CD1c-positive myeloid dendritic cell (primary cell): ENCODE data around the gene CA7.

Source experiments
- DNase-seq: peaks from one replicate; pipeline ENCODE4 v3.0.0-alpha.2; 2016; ENCODE audit errors: extremely low spot score

CA7 gene

GRCh38 chr16:66844342-66845079 lies at the start of gene CA7:
Gene CA7, plus strand, starts transcription at chr16:66844414. Its CDS starts 74 bp downstream, at chr16:66844488.
- no peak for DNase-seq

DNA sequence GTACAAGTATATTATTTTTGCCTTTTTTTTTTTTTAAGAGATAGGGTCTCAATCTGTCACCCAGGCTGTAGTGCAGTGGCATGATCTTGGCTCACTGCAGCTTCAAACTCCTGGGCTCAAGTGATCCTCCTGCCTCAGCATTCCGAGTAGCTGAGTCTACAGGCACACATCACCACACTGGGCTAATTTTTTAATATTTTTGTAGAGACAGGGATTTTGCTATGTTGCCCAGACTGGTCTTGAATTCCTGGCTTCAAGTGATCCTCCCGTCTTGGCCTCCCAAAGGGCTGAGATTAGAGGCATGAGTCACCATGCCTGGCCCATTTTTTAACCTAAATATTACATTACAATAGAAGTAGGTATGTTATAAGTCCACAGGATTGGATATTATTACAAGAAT lies 46.1 kb upstream of the CA7 start:
- DNase-seq = no peak

DNA sequence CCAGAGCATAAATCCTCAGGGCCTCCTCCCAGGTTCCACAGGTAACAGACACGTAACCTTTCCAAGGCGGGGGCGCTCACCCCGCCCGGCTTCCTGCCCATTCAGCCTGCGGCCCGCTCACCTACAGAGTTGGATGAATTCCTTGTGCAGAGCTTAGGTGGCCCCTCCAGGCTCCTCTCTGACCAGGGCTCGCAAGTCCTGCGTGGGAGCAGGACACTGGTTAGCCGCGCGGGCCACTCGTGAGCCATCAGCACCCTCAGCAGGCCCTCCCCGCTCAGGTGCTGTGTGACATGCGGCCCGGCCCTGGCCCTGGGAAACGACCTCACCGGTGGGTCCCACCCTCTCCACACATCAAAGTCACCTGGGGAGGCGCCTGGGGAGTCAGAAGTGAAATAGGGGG lies 43.4 kb upstream of the CA7 start:
- DNase-seq = no peak

DNA sequence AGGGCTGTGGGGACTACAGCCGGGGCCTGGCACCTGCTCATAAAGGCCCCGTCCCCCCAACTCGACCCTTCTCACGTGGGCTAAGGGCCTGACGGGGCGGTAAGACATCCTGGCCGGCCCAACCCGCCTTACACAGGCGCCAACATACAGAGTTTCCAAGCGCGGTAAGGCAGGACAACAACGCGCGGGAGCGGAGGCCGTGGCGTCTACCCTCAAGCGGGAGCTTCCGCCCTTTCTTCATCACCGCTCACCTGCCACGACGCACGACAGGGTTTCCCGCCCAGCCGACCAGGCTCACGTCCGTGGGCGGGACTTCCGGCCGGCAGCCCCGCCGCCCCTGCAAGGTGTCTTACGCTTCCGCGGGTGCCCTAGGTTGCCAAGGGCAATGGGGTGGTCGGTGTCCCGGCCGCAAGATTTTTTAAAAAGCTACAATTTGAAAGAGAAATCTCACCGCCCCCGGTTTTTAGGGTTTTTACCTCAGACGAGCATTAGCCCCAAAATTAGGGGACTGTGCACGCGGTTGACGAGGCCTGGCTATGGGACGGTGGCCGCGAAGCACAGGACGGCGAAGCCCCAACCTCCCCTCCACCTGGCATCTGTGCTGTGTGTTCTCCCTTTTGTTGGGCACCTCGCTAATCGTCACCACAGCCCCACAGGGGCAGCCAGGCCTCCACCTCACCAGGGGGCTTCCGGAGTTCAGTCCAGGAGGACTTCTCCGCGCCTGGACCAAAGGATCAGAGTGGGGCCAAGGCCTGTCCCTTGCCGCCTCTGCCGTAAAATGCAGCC lies 42.7 kb upstream of the CA7 start, which contains the start of gene TERB1:
Gene TERB1, minus strand, starts transcription at position 265 of the 786 bp plus-strand sequence. CDS start 4,786 bp downstream, outside the sequence.
- DNase-seq = no peak

DNA sequence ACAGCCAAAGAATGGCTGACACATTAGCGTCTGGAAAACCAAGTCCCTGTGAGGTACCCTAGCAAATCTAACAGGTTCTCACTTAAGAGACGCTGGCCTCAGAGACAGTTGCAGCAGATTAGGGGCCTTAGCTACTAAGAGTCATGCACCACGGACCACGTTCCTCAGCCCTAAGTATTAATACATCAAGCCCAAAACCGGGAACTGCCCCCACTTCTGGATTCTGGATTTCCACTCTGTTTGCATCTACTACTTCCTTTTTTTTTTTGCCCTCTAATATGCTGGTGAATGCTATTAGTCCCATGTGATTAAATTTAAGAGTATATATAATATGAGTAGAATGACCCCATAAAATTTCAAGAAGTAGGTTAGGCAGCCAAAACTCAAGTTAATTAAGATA lies 42.1 kb upstream of the CA7 start:
- peak; percentile 23 for DNase-seq

- DNase-seq = no peak
Observed at GRCh38 chr16:66809765-66810164, 34.4 kb upstream of the CA7 start.

DNA sequence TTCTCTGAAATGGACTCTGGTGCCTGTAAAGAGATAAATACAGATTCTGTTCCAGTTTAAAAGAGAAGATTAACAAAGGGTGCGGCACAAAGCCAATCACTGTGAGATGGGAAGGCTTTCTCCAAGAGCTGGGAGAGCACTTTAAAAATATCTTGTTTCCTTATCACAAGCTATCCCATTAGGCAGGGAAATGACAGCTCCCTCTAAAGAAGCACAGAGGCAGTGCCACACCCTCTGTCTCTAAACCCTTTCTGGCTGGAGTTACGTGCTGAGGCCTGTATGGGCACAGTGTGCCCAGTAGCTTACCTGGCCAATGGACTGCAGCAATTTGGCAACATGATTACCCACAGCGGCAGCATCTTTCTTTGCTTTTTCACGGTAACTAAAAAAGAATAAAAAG lies 33.8 kb upstream of the CA7 start:
- no peak for DNase-seq

DNA sequence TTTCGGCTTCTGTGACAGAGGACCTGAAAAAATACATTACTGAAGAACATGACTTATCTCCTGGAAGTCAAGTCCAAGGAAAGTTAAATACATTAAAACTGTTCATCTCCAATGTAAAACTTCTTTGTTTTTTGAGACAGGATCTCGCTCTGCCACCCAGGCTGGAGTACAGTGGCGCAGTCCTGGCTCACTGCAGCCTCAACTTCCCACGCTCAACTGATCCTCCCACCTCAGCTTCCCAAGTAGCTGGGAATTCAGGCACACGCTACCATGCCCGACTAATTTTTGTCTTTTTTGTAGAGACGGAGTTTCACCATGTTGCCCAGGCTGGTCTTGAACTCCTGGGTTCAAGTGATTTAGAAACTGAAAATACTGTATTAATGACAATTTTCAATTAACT lies 33.2 kb upstream of the CA7 start:
- DNase-seq = no peak

DNA sequence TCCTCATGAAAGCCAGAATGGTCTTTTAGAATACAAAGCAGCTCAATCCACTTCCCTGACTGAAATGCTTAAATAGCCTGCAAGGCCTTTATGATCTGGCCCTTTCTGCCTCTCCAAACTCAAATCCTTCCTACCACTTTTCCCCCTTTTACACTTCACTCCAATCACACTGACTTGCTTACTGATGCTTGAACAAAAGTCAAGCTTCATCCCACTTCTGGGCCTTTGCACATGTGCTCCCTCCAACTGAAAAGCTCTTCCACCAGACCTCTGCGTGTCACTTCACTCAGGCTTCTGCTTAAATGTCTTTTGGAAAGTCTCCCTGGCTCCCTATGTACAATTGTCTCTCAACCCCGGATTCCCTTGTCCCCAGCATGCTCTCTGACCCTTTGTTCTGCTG lies 29.5 kb upstream of the CA7 start:
- no peak for DNase-seq

DNA sequence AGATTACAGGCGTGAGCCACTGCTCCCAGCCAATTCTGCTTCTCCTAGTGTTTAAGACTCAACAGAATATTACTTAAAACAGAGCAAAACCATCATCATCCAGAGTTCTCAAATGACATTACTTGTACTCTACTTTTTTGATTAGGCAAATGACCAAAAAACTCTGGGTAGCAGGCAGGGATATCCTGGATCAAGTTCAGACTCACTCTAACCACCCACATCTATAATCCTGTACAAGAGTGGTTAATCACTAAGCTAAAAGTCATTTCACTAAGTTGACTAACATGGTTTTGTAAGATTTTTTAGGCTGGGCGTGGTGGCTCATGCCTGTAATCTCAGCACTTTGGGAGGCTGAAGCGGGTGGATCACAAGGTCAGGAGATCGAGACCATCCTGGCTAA lies 20.2 kb upstream of the CA7 start:
- no peak for DNase-seq

- DNase-seq = peak; percentile 98
Observed at GRCh38 chr16:66830422-66831404, 13.5 kb upstream of the CA7 start, which contains the start of gene NAE1. Gene NAE1, minus strand, starts transcription at chr16:66830976. Its CDS starts 77 bp downstream, at chr16:66830899.

GRCh38 chr16:66832190-66832589 lies 12.0 kb upstream of the CA7 start:
- no peak for DNase-seq

DNA sequence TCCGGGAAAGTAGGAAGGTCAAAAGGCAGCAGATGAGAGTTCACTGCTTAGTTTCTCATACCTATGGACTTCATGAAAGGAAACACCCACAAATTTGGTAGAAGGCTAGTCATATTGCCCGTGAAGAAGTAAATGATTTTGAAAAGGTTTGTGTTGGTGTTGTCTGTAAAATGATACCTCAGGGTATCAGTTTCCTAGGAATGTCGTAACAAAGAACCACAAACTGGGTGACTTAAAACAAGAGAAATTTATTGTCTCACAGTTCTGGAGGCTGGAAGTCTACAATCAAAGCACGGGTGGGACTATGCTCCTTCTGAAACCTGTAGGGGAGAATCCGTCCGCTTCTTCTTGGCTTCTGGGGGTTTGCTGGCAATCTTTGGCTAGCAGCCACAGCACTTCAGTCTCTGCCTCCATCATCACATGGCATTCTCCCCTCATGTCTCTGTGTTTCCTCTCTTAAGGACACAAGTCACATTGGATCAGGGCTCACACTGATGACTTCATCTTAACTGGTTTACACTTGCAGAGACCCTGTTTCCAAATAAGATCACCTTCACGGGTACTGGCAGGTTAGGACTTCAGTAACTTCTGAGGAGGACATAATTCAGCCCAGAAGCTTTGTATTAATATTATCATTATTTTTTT lies 11.4 kb upstream of the CA7 start:
- DNase-seq = no peak

DNA sequence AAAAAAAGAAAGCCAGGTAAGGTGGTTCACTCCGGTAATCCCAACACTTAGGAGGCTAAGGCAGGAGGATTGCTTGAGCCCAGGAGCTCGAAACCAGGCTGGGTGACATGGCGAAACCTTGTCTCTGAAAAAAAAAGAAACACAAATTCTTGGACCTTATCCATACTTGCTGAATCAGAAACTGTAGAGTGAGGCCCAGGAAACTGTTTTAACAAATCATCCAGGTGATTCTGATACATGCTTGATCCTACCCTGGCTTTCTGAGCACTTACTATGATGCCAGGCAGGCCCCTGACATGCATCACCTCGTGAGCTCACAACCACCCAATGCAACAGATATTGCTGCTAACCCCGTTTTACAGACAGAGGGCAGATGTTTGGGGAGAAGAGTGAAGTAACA lies 9.5 kb upstream of the CA7 start:
- no peak for DNase-seq

DNA sequence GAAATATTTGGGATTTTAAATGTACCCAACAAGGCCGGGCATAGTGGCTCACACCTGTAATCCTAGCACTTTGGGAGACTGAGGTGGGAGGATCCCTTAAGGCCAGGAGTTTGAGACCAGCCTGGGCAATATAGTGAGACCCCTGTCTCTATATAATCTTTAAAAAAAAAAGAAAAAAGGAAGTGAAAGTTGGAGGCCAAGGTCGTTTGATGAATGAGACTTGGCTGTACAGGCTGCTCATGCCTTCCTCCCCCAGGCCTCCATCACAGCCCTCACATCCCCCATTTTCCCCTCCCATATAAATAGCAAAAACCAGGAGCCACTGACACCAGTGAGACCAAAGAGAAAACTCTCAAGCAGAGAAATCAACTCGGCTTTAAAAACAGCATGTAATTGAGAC lies 3.3 kb upstream of the CA7 start:
- DNase-seq = no peak

DNA sequence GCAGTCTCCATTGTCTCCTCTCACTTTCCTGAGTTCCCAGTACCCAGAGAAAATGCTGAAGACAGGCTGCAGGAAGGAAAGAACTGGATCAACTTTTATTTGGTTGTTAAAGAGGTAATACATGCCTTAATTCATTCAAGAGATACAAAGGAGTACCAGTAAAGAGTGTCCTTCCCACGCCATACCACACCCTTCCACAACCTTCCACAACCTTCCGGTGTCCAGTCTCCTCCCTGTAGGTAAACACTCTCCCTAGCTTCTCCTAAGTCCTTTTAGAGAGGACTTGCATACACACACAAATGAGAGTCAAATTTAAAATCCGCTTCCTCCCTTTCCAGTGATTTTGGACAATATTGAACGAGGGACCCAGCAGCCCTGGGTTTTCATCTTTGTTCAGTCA lies 2.8 kb upstream of the CA7 start:
- DNase-seq = no peak

DNA sequence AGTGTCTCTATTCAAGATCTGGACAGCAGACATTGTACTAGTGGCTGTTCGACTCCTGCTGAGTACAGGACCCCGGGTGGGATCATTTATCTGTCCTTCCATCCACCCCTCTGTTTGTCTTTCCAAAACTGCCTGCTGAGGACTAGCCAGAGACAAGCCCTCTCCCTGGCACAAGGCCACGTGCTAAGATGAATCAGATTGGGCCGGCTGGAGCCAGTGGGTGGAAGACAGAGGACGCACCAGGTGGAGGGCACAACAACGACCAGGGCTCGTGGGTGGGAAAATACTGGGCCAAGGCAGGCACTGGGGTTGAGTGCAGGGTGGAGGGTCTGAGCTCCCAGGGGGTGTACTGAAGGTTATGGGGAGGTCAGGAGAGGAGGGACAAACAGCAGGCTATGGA lies 1.4 kb upstream of the CA7 start:
- DNase-seq = no peak

DNA sequence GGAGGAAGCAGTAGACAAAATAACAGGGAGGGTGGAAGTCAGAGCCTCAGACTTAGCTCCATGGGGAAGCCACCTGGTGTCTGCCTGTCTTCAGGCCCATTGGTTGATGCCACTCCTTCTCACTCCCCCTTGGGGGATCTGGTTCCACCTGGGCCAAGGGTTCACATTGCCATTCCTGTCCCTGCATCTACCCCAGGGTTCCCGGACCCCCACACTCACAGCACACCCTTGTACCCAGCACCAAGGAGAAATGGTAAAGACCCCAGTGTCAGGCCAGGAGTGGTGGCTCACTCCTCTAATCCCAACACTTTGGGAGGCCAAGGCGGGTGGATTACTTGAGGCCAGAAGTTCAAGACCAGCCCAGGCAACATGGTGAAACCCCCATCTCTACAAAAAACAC lies 1.0 kb upstream of the CA7 start:
- DNase-seq = no peak

- no peak for DNase-seq
Observed at GRCh38 chr16:66844009-66844341, 239 bp upstream of the CA7 start.

- DNase-seq = no peak
Observed at GRCh38 chr16:66845080-66845410, 831 bp downstream of the CA7 start.

DNA sequence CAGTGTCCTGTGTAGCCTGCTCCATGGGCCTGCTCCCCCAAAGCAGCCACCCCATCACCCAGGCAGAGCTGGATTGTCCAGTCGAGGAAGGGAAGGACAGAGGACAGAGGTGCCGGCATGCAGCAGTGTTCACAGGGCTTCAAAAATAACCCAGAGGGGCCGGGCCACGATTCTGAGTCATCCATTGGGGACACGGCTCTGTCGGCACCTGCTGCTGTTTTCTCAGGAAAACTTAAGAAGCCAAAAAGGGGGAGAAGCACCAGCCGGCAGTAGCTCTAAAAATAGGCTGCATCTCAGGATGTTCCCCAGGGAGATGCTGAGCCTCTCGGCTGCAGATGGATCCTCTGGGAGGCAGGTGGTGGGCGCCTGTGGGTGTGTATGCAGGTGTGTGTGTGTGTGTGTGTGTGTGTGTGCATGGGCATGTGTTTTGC lies 1.6 kb downstream of the CA7 start:
- no peak for DNase-seq

DNA sequence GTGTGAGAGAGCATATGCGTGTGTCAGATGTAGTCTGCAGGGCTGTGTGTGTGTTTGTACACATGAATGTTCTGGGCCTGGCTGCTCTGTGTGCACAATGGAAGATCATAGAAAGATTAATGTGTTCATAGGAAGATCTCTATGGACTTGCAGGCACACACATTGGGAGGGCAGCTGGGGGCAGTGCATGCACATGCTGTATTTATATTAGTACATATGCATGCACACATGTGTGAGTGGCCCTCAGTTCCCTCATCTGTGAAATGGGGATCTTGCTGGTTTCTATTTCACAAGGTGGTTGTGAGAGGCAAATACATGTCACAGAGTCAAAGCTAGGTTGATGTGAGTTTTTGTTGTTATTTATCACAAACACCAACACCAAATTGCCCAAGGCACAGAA lies 2.1 kb downstream of the CA7 start:
- no peak for DNase-seq
